HG03039 (cell line): Measurements from ENCODE around the gene SLIRP.
A peak's percentile ranks its signal among the peaks of the same experiment; 100 is the strongest.
"Not testable (repeated sequence)": the region's sequence is repeated elsewhere in the genome, so short reads cannot be mapped to it uniquely, and the experiment has no call there.

Source experiments
- ATAC-seq: cut with Tn5 transposase; IDR thresholded peaks from one replicate; pipeline ENCODE4 v1.9.1; 2021; ENCODE audit warnings: mild to moderate bottlenecking, moderate library complexity; ENCODE audit not compliant: unreplicated experiment

SLIRP gene

GRCh38 chr14:77707724-77708408 is at the start of gene SLIRP, which contains the start of gene ALKBH1:
Gene SLIRP, plus strand, starts transcription at chr14:77708103. Its CDS starts 9 bp downstream, at chr14:77708112.
Gene ALKBH1, minus strand, starts transcription at chr14:77708023. Its CDS starts 19 bp downstream, at chr14:77708004.
- ATAC-seq, result peak; percentile 83

- no peak for ATAC-seq
Observed at GRCh38 chr14:77659831-77660230, 48.1 kb upstream of the SLIRP start.

GRCh38 chr14:77660754-77661153 is 47.1 kb upstream of the SLIRP start:
- ATAC-seq, result no peak

DNA sequence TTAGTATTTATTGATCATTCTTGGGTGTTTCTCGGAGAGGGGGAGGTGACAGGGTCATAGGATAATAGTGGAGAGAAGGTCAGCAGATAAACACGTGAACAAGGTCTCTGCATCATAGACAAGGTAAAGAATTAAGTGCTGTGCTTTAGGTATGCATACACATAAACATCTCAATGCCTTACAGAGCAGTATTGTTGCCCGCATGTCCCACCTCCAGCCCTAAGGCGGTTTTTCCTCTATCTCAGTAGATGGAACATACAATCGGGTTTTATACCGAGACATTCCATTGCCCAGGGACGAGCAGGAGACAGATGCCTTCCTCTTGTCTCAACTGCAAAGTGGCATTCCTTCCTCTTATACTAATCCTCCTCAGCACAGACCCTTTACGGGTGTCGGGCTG is 46.3 kb upstream of the SLIRP start:
- not testable (repeated sequence) for ATAC-seq

- ATAC-seq, result no peak
Observed at GRCh38 chr14:77663293-77663692, 44.6 kb upstream of the SLIRP start.

DNA sequence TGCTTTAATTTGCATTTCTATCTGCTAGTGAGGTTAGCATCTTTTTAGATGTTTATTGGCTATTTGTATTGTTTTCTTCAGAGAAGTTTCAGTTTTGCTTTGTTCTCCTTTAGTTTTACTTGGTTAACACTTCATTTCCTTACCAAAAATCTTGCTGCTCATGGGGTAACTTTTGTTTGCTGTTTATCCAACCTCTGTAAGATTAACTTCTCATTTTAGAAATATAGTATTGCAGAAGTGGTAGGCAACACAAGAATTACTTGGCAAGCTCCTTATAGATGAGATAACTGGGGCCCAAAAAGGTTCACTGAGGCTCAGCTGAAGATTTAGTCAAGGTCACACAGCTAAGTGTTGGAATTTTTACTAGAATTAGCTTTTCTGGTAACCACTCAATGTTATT is 40.6 kb upstream of the SLIRP start:
- no peak for ATAC-seq

- ATAC-seq, result no peak
Observed at GRCh38 chr14:77673193-77673592, 34.7 kb upstream of the SLIRP start.

DNA sequence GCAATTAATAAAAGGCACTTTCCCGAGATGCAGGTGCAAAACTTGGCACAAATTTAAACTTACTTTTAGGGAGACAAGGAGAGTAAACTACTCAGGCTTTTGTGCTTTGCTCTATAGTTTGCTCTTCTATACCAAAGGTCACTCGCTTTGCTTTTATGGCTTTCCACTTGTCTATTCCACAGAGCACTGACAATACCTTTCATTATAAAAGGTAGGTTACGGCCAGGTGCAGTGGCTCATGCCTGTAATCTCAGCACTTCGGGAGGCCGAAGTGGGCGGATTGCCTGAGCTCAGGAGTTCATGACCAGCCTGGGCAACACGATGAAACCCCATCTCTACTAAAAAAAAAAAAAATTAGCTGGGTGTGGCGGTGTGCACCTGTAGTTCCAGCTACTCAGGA is 33.0 kb upstream of the SLIRP start:
- ATAC-seq, result no peak

DNA sequence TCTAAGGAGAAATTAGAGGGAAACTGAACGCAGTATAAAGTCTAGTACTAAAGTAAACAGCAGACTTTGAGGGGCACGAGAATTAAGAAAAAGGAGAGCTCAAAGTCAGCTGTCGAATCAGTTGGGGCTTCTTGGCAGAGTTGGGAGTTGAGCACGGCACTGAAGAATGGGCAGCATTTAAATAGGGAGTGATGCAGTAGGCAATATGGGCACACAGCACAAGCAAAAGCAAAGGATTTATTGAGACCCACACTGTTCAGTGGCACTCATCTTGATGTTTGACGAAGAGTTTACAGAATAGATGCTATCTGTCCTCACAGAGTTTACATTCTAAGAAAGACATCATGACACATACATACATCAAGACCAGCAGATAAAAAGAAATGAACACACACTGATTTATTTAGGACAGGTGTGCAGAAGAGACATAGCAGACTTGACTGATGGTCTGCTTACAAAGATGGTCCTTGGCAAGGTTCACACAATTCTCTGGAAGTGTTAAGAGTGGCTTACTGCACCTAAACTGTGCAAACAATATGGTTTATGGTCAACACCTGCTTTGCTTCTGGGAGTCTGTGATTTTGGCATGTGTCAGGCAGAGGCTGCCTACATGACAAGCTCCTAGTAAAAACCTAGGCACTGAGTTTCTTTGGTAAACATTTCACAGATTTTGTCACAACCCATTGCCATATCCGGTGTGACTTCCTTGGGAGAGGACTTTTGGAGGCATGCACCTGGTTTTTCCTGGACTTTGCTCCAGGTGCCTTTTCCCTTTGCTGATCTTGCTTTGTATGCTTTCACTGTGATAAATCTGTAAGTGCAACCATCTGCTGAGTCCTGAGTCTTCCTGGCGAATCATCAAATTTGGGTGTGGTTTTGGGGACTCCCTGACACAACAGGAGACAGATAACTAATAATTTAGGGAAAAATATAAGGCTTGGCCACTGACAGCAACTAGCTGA is 26.4 kb upstream of the SLIRP start:
- no peak for ATAC-seq

DNA sequence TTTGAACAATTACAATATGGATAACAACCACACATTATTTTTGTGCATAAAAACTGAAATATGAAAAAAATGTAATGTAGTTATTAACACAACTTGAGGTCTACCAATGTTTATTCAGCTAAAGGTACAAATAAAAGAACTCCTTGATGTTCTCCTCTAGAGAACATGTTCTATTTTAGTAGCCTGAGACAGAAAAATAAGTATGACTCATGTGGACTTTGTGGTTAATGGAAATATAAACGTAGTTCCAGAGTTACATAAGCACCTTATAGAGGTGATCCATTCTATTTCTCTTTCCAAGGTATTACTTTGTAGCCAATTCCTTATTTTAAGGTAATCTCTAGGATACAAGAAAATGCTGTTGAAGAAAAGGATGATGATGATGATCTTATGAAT is 25.7 kb upstream of the SLIRP start:
- no peak for ATAC-seq

DNA sequence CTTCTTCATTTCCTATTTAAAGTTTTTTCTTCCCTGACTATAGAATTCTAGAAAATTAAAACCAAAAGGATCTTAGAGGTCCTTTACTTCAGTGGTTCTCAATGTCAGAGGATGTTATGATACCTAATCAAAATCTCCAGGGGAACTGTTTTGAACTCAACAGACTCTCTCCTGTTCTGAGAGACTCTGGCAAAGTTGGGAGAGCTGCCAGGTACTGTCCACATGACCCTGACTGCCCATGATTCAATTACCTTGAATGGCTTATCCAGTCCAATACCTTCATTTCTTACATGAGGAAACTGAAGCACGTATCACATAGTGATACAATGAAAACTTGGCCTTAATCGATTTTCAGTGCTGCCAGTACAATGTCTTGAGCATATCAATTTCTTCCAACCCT is 16.6 kb upstream of the SLIRP start:
- no peak for ATAC-seq

DNA sequence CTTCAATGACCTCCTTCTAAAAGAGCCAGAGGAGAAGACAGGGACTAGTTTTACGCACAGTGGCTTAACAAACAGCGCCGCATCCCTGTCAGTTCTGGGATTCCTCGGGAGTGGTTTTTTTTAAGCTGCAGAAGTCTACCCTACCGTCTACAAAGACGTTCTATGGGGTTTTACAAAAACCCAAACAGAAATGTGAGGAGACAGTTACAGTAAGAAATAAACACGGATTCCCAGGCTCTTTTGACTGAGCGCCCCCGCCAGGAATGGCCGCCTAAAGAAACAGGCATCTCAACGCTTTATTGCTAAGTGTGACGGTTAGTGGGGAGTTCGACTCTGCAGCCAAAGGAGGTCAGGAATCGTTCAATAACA is 564 bp upstream of the SLIRP start:
- ATAC-seq, result peak; percentile 16

GRCh38 chr14:77708749-77709148 is 846 bp downstream of the SLIRP start:
- no peak for ATAC-seq

DNA sequence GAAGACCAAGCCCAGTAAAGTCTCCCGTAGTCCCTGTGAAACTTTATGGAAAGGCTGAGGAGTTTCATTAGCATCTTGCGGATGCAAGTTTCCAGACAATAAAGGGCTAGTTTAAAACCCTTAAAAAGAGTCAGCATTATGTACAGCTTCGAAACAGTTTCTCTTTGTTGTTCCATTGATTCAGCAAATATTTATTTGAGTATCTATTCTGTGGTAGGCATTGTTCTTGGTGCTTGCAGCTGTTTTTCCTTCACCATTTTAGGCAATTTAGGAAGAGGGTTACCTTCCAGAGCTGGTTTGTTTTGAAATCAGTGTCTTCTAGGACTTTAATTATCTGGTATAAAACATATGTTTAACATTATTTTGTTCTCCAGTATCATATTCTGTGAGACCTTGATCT is 1.5 kb downstream of the SLIRP start:
- ATAC-seq, result no peak

DNA sequence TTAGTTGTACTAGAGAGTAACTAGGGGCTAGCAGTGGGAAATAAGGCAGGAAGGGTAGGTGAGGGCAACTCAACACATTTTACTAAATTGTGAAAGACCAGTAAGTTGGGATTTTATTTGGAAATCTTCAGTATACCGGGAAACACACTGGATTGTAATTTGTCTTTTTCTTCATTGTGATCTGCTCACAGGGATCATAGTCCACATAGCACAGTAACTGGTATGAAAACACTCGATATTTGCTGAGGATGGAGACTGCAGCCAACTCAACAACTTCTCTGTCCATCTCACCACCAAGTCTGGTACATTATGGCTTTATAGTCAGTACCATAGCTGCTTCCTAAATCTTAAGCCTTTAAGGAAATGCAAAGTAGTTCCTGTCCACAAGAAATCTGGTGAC is 2.5 kb downstream of the SLIRP start:
- ATAC-seq, result no peak

GRCh38 chr14:77714926-77715325 is 7.0 kb downstream of the SLIRP start:
- no peak for ATAC-seq

DNA sequence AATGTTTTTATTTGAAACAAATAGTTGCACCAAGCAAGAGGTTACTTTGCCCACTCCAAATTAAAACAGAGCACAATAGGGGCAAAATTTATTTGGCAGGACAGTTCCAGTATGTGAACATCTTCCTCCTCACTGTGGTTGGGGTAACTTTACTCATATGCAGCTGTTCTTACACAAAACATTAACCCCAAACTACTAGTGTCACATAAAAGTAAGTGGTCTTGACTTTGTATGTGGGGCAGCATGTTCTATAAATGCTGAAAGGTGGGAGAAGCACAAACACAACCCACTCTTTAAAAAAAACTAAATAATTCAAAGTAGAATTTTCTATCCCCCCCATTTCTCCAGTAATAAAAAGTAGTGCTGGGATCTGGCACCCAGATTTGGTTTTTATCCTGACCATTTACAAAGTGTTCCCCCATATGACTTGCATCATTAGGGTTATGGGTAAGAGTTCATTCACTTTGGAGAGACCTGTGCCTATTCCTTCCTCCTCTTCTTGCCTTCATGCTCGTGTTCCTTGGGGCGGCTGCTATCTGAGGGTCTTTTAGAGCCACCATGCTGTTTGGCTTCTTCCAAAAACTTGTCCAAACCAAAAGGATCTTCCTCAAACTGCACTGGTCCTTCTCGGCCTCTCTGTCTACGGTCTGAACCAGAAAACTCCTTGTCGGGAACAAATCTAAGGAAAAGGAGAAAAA is 9.9 kb downstream of the SLIRP start:
- ATAC-seq, result no peak

- no peak for ATAC-seq
Observed at GRCh38 chr14:77721437-77721836, 13.5 kb downstream of the SLIRP start.

GRCh38 chr14:77722301-77722700 is 14.4 kb downstream of the SLIRP start:
- ATAC-seq, result no peak

DNA sequence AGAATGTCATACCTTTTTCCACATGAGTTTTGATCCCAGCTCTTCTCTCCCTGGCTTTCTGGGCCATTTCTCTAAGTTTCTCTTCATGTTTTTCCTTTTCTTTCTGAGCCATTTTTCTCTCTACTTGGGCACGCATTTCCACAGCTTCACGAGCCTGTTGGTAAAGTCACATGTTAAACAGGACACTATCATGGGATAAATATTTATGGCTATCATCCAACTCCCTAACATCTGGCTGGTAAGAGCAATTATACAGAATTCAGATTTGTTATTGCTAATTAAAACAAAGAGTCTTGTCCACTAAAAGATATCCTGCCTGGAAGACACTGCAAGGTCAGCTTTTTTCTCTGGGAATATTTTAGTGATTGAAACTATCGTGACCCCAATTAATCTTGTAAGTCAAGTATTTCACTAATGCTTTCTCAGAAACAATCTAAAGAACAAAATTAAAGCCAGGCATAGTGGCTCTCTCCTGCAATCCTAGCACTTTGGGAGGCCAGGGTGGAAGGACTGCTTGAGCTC is 23.1 kb downstream of the SLIRP start:
- no peak for ATAC-seq

- no peak for ATAC-seq
Observed at GRCh38 chr14:77738559-77739250, 30.8 kb downstream of the SLIRP start.
